OCI-LY7 (cell line): ENCODE data around the gene SFSWAP.

Experiments
- CTCF ChIP-seq: fragments of 200-600 bp; sonication (generic); conservative IDR thresholded peaks from 2 replicates; pipeline ENCODE4 v1.5.1; 2014; ENCODE audit warnings: mild to moderate bottlenecking, antibody characterized with exemption, low read length, moderate library complexity, mixed read lengths
- EZH2phosphoT487 ChIP-seq: fragments of 200-600 bp; sonication (generic); IDR thresholded peaks from 2 replicates; pipeline ENCODE4 v1.6.1; 2018; ENCODE audit warnings: low read depth, borderline replicate concordance, mild to moderate bottlenecking, mixed run types, antibody characterized with exemption, low read length, moderate library complexity, mixed read lengths

DNA sequence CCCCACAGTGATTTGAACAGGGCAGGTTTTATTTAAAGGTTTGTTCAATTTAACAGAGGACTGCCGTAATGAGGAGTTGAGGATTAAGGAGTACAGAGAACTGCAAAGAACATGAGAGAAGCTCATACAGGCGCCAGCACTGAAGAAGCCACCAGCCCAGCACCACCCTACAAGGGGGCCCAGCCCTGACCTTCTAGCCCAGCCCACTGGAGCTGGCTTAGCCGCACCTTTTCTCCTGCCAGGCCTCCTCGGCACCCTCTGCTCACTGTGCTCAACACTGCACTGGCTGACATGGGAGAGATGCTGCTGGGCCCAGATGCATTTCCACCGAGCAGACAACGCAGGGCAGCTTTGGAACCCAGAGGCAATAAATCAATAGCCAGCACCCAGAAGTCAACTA is 36.5 kb upstream of the SFSWAP start:
- TF ChIP-seq CTCF = 0 out of 2 replicates have a peak, but pooled peaks have one; percentile 19
- TF ChIP-seq EZH2phosphoT487 = no peak
